ENCODE data around the gene ST6GAL1.

- TF ChIP-seq CTCF (IDR thresholded peaks at IDR 0.05 in 2 of 3, conservative IDR thresholded peaks at IDR 0.05 in 1 of 3; ENCODE audit: borderline replicate concordance in 1 of 3, insufficient read depth in 1 of 3, low read depth in 2 of 3, low read length in 2 of 3) (no peak), POLR2A (IDR thresholded peaks at IDR 0.05; ENCODE audit: borderline replicate concordance, extremely low read depth, insufficient read depth, insufficient read length) (no peak), EGR1 (IDR thresholded peaks at IDR 0.05; ENCODE audit: low read depth) (no peak), POLR2AphosphoS5 (IDR thresholded peaks at IDR 0.05; ENCODE audit: low read depth, low read length) (no peak), SP1 (IDR thresholded peaks at IDR 0.05; ENCODE audit: low read depth) (no peak), EZH2phosphoT487 (IDR thresholded peaks at IDR 0.05; ENCODE audit: borderline replicate concordance) (no peak), ZFX (IDR thresholded peaks at IDR 0.05) (no peak)
- TF ChIP-seq, protein P1, sequence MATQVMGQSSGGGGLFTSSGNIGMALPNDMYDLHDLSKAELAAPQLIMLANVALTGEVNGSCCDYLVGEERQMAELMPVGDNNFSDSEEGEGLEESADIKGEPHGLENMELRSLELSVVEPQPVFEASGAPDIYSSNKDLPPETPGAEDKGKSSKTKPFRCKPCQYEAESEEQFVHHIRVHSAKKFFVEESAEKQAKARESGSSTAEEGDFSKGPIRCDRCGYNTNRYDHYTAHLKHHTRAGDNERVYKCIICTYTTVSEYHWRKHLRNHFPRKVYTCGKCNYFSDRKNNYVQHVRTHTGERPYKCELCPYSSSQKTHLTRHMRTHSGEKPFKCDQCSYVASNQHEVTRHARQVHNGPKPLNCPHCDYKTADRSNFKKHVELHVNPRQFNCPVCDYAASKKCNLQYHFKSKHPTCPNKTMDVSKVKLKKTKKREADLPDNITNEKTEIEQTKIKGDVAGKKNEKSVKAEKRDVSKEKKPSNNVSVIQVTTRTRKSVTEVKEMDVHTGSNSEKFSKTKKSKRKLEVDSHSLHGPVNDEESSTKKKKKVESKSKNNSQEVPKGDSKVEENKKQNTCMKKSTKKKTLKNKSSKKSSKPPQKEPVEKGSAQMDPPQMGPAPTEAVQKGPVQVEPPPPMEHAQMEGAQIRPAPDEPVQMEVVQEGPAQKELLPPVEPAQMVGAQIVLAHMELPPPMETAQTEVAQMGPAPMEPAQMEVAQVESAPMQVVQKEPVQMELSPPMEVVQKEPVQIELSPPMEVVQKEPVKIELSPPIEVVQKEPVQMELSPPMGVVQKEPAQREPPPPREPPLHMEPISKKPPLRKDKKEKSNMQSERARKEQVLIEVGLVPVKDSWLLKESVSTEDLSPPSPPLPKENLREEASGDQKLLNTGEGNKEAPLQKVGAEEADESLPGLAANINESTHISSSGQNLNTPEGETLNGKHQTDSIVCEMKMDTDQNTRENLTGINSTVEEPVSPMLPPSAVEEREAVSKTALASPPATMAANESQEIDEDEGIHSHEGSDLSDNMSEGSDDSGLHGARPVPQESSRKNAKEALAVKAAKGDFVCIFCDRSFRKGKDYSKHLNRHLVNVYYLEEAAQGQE (IDR thresholded peaks at IDR 0.05; ENCODE audit: low read depth), result no peak
Measured at GRCh38 chr3:187027531-187028278, 97.4 kb downstream of the ST6GAL1 start.

Measured in HCT116 (cell line).